DMS79 treated with DMSO at 0.1 percent for 48 hours (cell line): ENCODE measurements around the gene SSX2.
"Not testable (repeated sequence)": the region's sequence is repeated elsewhere in the genome, so short reads cannot be mapped to it uniquely, and the experiment has no call there.

ENCODE experiments used
- DNase-seq: peaks from one replicate; lab custom pipeline; 2025; lab: John Stamatoyannopoulos, UW

SSX2 gene

GRCh38 chrX:52707078-52707477, at the start of gene SSX2:
Gene SSX2, minus strand, starts transcription at chrX:52707178. Its CDS starts 1,429 bp downstream, at chrX:52705749.
- not testable (repeated sequence) for DNase-seq

- not testable (repeated sequence) for DNase-seq
These were observed 44.0 kb upstream of the SSX2 start, which contains the start of gene SSX2B for GRCh38 chrX:52750952-52751351. Gene SSX2B, plus strand, starts transcription at chrX:52751252. Its CDS starts 1,429 bp downstream, at chrX:52752681.

DNA sequence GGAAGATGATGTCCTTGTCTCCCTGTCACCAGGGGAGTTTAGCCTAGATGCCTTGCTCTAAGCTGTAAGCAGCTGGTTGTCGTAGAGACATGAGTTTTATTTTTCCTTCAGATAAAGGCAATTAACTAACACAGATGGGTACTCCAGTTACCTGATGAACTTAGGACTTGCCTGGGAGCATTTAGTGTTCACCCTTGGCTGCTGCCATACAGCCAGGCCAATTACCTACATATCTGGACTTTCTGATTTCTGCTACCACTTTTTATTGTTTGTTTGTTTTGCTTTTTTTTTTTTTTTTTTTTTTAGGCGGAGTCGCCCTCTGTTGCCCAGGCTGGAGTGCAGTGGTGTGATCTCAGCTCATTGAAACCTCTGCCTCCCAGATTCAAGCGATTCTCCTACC, 14.9 kb downstream of the SSX2 start:
- DNase-seq, result not testable (repeated sequence)

GRCh38 chrX:52662218-52662617, 44.8 kb downstream of the SSX2 start:
- not testable (repeated sequence) for DNase-seq

DNA sequence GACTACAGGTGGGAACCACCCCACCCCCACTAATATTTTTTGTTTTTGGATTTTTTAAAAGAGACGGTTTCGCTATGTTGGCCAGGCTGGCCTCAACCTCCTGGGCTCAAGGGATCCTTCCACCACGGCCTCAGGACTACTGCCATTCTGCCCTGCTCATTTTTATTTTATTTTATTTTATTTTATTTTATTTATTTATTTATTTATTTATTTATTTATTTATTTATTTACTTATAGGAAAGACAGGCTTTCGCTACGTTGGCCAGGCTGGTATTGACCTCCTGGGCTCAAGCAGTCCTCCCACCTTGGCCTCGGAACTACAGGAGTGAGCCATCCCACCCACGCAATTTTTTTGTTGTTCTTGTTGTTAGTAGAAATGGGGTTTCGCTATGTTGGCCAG, 51.5 kb downstream of the SSX2 start:
- not testable (repeated sequence) for DNase-seq

DNA sequence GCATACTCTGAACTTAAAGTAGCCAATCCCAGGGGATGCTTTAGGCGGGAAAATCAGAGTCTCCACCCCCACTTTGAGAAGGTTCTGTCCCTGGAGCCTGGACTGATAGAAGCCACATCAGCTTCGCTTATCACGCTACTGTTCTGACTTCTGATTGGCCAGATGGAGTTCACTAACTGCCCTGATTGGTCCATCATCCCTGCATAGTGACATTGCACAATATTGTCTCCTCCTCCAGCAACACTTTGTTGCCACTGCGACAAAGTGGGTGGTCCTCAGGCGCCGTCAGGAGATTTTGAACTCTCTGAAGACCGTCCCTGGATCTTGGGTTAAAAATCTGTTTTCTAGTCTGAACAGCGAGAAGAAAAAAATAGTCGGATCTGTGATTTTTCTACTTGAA, 52.2 kb downstream of the SSX2 start, which contains the start of gene SSX7:
Gene SSX7, minus strand, starts transcription at position 101 of the 400 bp plus-strand sequence. CDS start 1,428 bp downstream, outside the sequence.
- not testable (repeated sequence) for DNase-seq

DNA sequence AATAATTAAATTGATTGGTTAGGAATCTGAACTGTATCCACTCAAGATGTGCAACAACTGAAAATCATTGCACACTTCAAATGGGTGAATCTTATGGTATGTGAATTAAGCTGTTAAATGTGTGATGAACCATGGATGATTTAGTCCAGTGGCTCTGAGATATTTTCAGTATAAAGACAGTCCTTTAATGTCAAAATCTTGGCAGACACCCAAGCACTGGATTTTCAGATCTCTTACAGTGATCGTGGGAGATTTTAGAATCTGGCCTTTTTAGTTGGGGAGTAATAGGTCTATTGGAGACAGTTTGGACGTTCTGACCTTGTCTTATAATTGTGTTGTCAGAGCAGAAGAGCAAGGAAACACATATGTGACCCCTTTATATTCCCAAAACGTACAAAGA, 56.3 kb downstream of the SSX2 start:
- not testable (repeated sequence) for DNase-seq

DNA sequence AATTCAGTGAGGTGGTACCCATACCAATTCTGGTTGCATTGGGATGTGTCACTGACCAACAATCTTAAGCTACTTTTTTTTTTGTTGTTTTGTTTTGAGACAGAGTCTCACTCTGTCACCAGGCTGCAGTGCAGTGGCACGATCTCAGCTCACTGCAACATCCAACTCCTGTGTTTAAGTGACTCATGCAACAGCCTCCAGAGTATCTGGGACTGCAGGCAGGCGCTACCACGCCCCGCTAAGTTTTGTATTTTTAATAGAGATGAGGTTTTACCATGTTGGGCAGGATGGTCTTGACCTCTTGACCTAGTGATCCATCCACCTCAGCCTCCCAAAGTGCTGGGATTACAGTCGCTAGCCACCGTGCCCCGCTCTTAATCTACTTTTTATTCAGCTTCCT, 58.0 kb downstream of the SSX2 start:
- DNase-seq, result not testable (repeated sequence)
